ENCODE results near the gene GPRC5A.

GPRC5A gene

GRCh38 chr12:12916135-12916944 lies 25.0 kb downstream of the GPRC5A start:
- Histone ChIP-seq H3K4me3 (ENCODE audit: low read length) (no peak overlapping the region), H3K9ac (ENCODE audit: low read depth, low read length) (peak overlapping the region; percentile 5), H3K4me2 (ENCODE audit: low read length) (peak overlapping the region; percentile 5), H3K27me3 (ENCODE audit: control insufficient read depth, insufficient read depth, low read length) (no peaks in the 10 kb centered on the region), H3K4me1 (ENCODE audit: control insufficient read depth, insufficient read depth, low read length) (peaks cover 16% of the 10 kb centered on the region), H3K36me3 (ENCODE audit: insufficient read depth, low read length) (peaks cover 46% of the 10 kb centered on the region), H3K9me3 (replicated peaks; ENCODE audit: low read length) (no peaks in the 10 kb centered on the region)

DNA sequence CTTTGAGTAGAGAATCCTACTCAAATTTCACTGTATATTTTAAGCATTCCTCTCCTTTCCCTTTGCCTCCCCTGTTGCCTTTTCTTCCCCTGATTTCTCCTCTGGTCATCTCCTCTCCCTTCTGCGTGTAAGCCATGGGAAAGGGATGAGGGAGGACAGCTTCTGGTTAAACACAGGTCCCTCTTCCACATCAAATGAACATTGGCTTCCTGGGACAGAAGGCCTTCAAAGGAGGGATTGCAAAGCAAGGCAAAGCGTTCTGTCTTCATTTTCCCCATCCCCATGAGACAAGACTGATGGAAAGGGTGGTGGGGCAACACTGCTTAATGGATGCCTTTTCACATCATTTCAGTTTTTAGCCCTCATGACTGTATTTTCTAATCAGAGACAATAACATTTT lies 26.2 kb downstream of the GPRC5A start:
- H3K4me1 ChIP-seq (ENCODE audit: control insufficient read depth, insufficient read depth, low read length): peaks cover 25% of the 10 kb centered on the region
- no peak overlapping the region for H3K4me3 ChIP-seq (ENCODE audit: low read length)
- no peak overlapping the region for H3K9ac ChIP-seq (ENCODE audit: low read depth, low read length)
- H3K9me3 ChIP-seq (replicated peaks; ENCODE audit: low read length): no peaks in the 10 kb centered on the region
- H3K27me3 ChIP-seq (ENCODE audit: control insufficient read depth, insufficient read depth, low read length): no peaks in the 10 kb centered on the region
- H3K36me3 ChIP-seq (ENCODE audit: insufficient read depth, low read length): peaks cover 37% of the 10 kb centered on the region
- H3K4me2 ChIP-seq (ENCODE audit: low read length): no peak overlapping the region

DNA sequence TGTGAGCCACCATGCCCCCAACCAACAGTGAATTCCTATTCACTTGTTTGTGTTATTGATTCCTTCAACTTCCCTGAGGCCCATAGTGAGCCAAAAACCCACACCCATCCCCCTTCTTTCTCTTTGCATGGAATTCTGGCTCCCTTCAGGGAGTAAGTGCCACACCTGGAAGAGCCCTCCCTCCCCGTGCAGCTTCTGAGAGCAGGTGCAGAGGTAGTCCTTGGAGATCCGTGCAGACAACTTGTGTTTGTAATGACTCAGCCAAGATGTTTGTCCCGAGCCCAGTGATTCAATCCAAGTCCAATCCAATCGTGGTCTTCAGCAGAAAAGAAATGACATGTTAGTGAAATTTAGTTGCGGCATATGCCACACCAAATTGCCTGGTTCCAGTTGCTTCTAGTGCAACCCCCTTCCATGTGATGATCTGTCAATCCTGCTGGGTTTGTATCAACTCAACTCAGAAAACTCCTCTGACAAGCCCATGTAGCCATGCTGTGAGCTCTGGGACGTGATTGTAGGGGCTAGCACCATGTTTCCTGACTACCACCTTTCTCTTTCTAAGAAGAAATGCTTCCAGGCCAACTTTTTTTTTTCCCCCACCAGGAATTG lies 27.5 kb downstream of the GPRC5A start:
- Histone ChIP-seq H3K9ac (ENCODE audit: low read depth, low read length) (no peak overlapping the region), H3K4me1 (ENCODE audit: control insufficient read depth, insufficient read depth, low read length) (peaks cover 21% of the 10 kb centered on the region), H3K4me3 (ENCODE audit: low read length) (no peak overlapping the region), H3K36me3 (ENCODE audit: insufficient read depth, low read length) (peaks cover 23% of the 10 kb centered on the region), H3K4me2 (ENCODE audit: low read length) (no peak overlapping the region), H3K9me3 (replicated peaks; ENCODE audit: low read length) (no peaks in the 10 kb centered on the region), H3K27me3 (ENCODE audit: control insufficient read depth, insufficient read depth, low read length) (no peaks in the 10 kb centered on the region)

DNA sequence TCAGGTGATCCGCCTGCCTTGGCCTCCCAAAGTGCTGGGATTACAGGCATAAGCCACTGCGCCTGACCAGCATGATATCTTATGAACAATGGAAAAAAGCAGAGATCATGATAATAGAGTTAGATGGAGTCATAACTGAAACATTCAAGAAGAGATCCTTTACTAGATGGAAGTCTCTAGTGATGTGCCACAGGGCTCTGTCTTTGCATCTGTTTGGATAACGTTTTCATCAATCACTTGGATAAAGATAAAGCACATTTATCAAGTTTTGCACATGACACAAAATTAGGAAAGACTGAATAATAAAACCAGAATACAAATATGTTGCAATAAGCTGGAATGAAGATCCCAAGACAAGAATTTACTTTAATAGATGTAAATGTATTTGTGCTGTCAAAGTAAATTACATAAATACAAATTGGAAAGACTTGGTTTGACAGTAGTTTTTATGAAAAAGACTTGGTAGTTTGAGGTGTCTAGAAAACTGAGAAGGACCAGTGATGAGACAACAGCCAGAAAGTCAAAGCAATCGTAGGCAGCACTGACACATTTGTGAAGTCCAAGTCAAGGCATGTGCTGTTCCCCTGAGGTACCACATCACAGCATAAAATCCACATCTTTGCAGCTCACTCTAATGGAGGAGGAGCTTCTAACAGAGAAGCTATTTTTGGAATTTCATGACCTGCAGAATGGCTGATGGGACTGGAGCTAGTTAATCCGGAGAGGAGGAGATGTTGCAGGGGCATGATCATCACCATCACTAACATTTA lies 28.5 kb downstream of the GPRC5A start:
- H3K36me3 ChIP-seq (ENCODE audit: insufficient read depth, low read length): peaks cover 21% of the 10 kb centered on the region

GRCh38 chr12:12922191-12922616 lies 30.8 kb downstream of the GPRC5A start:
- Histone ChIP-seq H3K4me3 (ENCODE audit: low read length) (no peak overlapping the region), H3K36me3 (ENCODE audit: insufficient read depth, low read length) (peaks cover 13% of the 10 kb centered on the region), H3K4me1 (ENCODE audit: control insufficient read depth, insufficient read depth, low read length) (peaks cover 18% of the 10 kb centered on the region), H3K4me2 (ENCODE audit: low read length) (no peak overlapping the region), H3K9me3 (replicated peaks; ENCODE audit: low read length) (no peaks in the 10 kb centered on the region), H3K9ac (ENCODE audit: low read depth, low read length) (no peak overlapping the region), H3K27me3 (ENCODE audit: control insufficient read depth, insufficient read depth, low read length) (no peaks in the 10 kb centered on the region)

More for the DNA sequence above, 28.5 kb downstream of the GPRC5A start:
- no peak overlapping the region for H3K4me2 ChIP-seq (ENCODE audit: low read length)
- no peak overlapping the region for H3K4me3 ChIP-seq (ENCODE audit: low read length)
- H3K9me3 ChIP-seq (replicated peaks; ENCODE audit: low read length): no peaks in the 10 kb centered on the region
- no peak overlapping the region for H3K9ac ChIP-seq (ENCODE audit: low read depth, low read length)
- no peaks in the 10 kb centered on the region for H3K27me3 ChIP-seq (ENCODE audit: control insufficient read depth, insufficient read depth, low read length)
- H3K4me1 ChIP-seq (ENCODE audit: control insufficient read depth, insufficient read depth, low read length): peaks cover 19% of the 10 kb centered on the region

- no peaks in the 10 kb centered on the region for H3K27me3 ChIP-seq (ENCODE audit: control insufficient read depth, insufficient read depth, low read length)
- no peak overlapping the region for H3K9ac ChIP-seq (ENCODE audit: low read depth, low read length)
- peaks cover 18% of the 10 kb centered on the region for H3K4me1 ChIP-seq (ENCODE audit: control insufficient read depth, insufficient read depth, low read length)
- H3K4me3 ChIP-seq (ENCODE audit: low read length): no peak overlapping the region
- no peaks in the 10 kb centered on the region for H3K9me3 ChIP-seq (replicated peaks; ENCODE audit: low read length)
- peaks cover 6% of the 10 kb centered on the region for H3K36me3 ChIP-seq (ENCODE audit: insufficient read depth, low read length)
- H3K4me2 ChIP-seq (ENCODE audit: low read length): no peak overlapping the region
These were observed 31.6 kb downstream of the GPRC5A start for GRCh38 chr12:12922978-12923377.

DNA sequence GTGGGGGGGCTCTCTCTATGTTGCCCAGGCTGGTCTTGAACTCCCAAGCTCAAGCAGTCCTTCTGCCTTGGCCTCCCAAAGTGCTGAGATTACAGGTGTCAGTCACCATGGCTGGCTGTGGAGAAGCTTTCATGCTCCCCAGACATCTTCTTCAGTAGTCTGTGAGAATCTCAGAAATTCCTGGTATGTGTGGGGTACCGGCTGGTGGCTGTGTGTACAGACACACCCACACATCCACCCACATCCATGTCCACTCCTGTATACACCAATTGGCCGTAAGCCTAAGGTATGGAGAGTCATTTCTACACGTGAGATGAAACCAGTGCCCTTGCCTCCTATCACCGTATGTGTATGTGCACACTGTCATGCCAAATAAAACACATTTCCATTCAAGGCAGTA lies 32.8 kb downstream of the GPRC5A start:
- no peak overlapping the region for H3K4me2 ChIP-seq (ENCODE audit: low read length)
- no peaks in the 10 kb centered on the region for H3K9me3 ChIP-seq (replicated peaks; ENCODE audit: low read length)
- H3K9ac ChIP-seq (ENCODE audit: low read depth, low read length): no peak overlapping the region
- H3K4me3 ChIP-seq (ENCODE audit: low read length): no peak overlapping the region
- H3K36me3 ChIP-seq (ENCODE audit: insufficient read depth, low read length): no peaks in the 10 kb centered on the region
- peaks cover 18% of the 10 kb centered on the region for H3K4me1 ChIP-seq (ENCODE audit: control insufficient read depth, insufficient read depth, low read length)
- no peaks in the 10 kb centered on the region for H3K27me3 ChIP-seq (ENCODE audit: control insufficient read depth, insufficient read depth, low read length)

- Histone ChIP-seq H3K36me3 (ENCODE audit: insufficient read depth, low read length) (no peaks in the 10 kb centered on the region), H3K4me2 (ENCODE audit: low read length) (no peak overlapping the region), H3K9me3 (replicated peaks; ENCODE audit: low read length) (no peaks in the 10 kb centered on the region), H3K4me3 (ENCODE audit: low read length) (no peak overlapping the region), H3K9ac (ENCODE audit: low read depth, low read length) (no peak overlapping the region), H3K4me1 (ENCODE audit: control insufficient read depth, insufficient read depth, low read length) (peaks cover 18% of the 10 kb centered on the region), H3K27me3 (ENCODE audit: control insufficient read depth, insufficient read depth, low read length) (no peaks in the 10 kb centered on the region)
These were observed 34.0 kb downstream of the GPRC5A start for GRCh38 chr12:12925388-12925787.

- no peaks in the 10 kb centered on the region for H3K9me3 ChIP-seq (replicated peaks; ENCODE audit: low read length)
- H3K36me3 ChIP-seq (ENCODE audit: insufficient read depth, low read length): no peaks in the 10 kb centered on the region
- H3K9ac ChIP-seq (ENCODE audit: low read depth, low read length): no peak overlapping the region
- H3K27me3 ChIP-seq (ENCODE audit: control insufficient read depth, insufficient read depth, low read length): no peaks in the 10 kb centered on the region
- peaks cover 13% of the 10 kb centered on the region for H3K4me1 ChIP-seq (ENCODE audit: control insufficient read depth, insufficient read depth, low read length)
- H3K4me3 ChIP-seq (ENCODE audit: low read length): no peak overlapping the region
- H3K4me2 ChIP-seq (ENCODE audit: low read length): no peak overlapping the region
These were observed 35.3 kb downstream of the GPRC5A start for GRCh38 chr12:12926571-12927071.

DNA sequence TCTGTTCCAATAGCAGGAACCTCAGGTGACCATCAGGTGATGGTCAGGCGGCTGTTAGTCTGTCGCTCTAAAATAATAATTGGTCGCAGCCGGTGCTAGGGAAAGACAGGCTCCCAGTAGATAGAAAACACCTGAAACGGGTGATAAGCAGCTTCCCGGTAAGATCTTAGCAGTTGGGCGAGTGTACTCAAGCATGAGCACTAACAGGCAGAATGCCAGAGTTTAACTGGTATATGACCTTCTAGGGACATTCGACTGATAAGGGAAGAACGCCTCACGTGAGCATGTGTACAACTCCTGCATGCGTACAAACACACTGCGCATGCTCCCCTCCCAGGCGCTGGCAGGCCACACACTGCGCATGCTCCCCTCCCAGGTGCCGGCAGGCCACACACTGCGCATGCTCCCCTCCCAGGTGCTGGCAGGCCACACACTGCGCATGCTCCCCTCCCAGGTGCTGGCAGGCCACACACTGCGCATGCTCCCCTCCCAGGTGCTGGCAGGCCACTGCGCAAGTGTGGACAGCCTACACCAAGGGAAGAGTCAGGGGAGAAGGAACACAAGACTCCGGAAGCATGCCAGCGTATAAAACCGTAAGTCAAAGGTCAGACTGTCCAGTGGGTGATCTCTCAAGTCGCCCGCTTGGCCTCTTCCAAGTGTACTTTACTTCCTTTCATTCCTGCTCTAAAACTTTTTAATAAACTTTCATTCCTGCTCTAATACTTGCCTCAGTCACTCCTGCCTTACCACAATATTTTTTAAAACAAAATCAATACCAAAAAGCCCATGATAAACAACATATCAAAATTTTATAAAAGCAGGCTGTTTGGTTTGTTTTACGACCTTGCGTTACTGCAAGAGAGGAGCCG lies 36.1 kb downstream of the GPRC5A start:
- H3K36me3 ChIP-seq (ENCODE audit: insufficient read depth, low read length): no peaks in the 10 kb centered on the region

More for the DNA sequence above, 36.1 kb downstream of the GPRC5A start:
- H3K4me2 ChIP-seq (ENCODE audit: low read length): peak overlapping the region; percentile 76
- H3K27me3 ChIP-seq (ENCODE audit: control insufficient read depth, insufficient read depth, low read length): no peaks in the 10 kb centered on the region
- peak overlapping the region; percentile 72 for H3K9ac ChIP-seq (ENCODE audit: low read depth, low read length)
- peaks cover 7% of the 10 kb centered on the region for H3K4me1 ChIP-seq (ENCODE audit: control insufficient read depth, insufficient read depth, low read length)
- no peaks in the 10 kb centered on the region for H3K9me3 ChIP-seq (replicated peaks; ENCODE audit: low read length)
- H3K4me3 ChIP-seq (ENCODE audit: low read length): peak overlapping the region; percentile 68
